Astrocyte (in vitro differentiated cells and primary cell): Measurements from ENCODE around the gene HOXD4.

ENCODE experiments used
- CTCF ChIP-seq: IDR thresholded peaks from 2 replicates; pipeline ENCODE4 v1.5.1; 2011; ENCODE audit warnings: low read depth, mild to moderate bottlenecking, inconsistent platforms, low read length, moderate library complexity; ENCODE audit not compliant: insufficient read depth
- EZH2 ChIP-seq: IDR thresholded peaks from 2 replicates; pipeline ENCODE4 v1.6.1; 2012; ENCODE audit warnings: mild to moderate bottlenecking, low read length, inconsistent platforms; ENCODE audit not compliant: insufficient read depth

GRCh38 chr2:176189681-176190641 is 38.6 kb downstream of the HOXD4 start:
- no peak for TF ChIP-seq CTCF
- TF ChIP-seq EZH2: peak; percentile 15
